HG03342 (cell line): ENCODE data around the gene PDZD8.
"Not testable (repeated sequence)": the region's sequence is repeated elsewhere in the genome, so short reads cannot be mapped to it uniquely, and the experiment has no call there.

Experiments used
- ATAC-seq: cut with Tn5 transposase; IDR thresholded peaks from one replicate; pipeline ENCODE4 v1.9.1; 2021; ENCODE audit warnings: mild to moderate bottlenecking, moderate library complexity; ENCODE audit not compliant: unreplicated experiment

Gene PDZD8

GRCh38 chr10:117303451-117303850, 71.8 kb downstream of the PDZD8 start:
- ATAC-seq: not testable (repeated sequence)

GRCh38 chr10:117300671-117301070, 74.6 kb downstream of the PDZD8 start:
- ATAC-seq: no peak

GRCh38 chr10:117299435-117299834, 75.8 kb downstream of the PDZD8 start:
- ATAC-seq: no peak

- no peak for ATAC-seq
Observed at GRCh38 chr10:117298219-117298618, 77.0 kb downstream of the PDZD8 start.

- no peak for ATAC-seq
Observed at GRCh38 chr10:117294735-117295134, 80.5 kb downstream of the PDZD8 start.

- ATAC-seq: no peak
Observed at GRCh38 chr10:117294039-117294645, 81.1 kb downstream of the PDZD8 start.

GRCh38 chr10:117290872-117291271, 84.4 kb downstream of the PDZD8 start:
- ATAC-seq: not testable (repeated sequence)

- no peak for ATAC-seq
Observed at GRCh38 chr10:117284716-117285494, 90.3 kb downstream of the PDZD8 start.

- ATAC-seq: no peak
Observed at GRCh38 chr10:117277675-117278074, 97.6 kb downstream of the PDZD8 start.

- no peak for ATAC-seq
Observed at GRCh38 chr10:117275121-117275520, 100.1 kb downstream of the PDZD8 start.

- no peak for ATAC-seq
Observed at GRCh38 chr10:117274509-117274908, 100.7 kb downstream of the PDZD8 start.

GRCh38 chr10:117273980-117274379, 101.3 kb downstream of the PDZD8 start:
- no peak for ATAC-seq

GRCh38 chr10:117272195-117273076, 102.8 kb downstream of the PDZD8 start:
- ATAC-seq: no peak

- no peak for ATAC-seq
Observed at GRCh38 chr10:117271427-117271826, 103.8 kb downstream of the PDZD8 start.

- ATAC-seq: no peak
Observed at GRCh38 chr10:117268907-117269306, 106.3 kb downstream of the PDZD8 start.

GRCh38 chr10:117268258-117268657, 107.0 kb downstream of the PDZD8 start:
- no peak for ATAC-seq

- no peak for ATAC-seq
Observed at GRCh38 chr10:117266812-117267211, 108.4 kb downstream of the PDZD8 start.

GRCh38 chr10:117266400-117266799, 108.8 kb downstream of the PDZD8 start:
- ATAC-seq: no peak

- ATAC-seq: no peak
Observed at GRCh38 chr10:117264782-117265181, 110.5 kb downstream of the PDZD8 start.

- ATAC-seq: no peak
Observed at GRCh38 chr10:117262903-117263293, 112.3 kb downstream of the PDZD8 start.

GRCh38 chr10:117262291-117262902, 112.8 kb downstream of the PDZD8 start:
- ATAC-seq: no peak
